Kidney (tissue), 14 donors: Measurements from ENCODE around the gene ITLN2. TPM values are rescaled to one million over a fixed set of nuclear protein-coding genes. Genes with fewer than 3 reads are reported as not detected.

Experiments used
- DNase-seq, 5 donors: peaks; one replicate each; pipeline ENCODE4 v3.0.0-alpha.2; 2013 to 2020
- FAIRE-seq: peaks from 2 replicates; lab custom pipeline; 2012; peaks lifted over from hg19 to GRCh38; lab: Jason Lieb, UNC
- H3K27ac ChIP-seq, 2 donors: one replicate each; pipeline ENCODE4 v1.7.0; 2013; ENCODE audit warnings: low read depth in 2 of 2, low read length in 2 of 2, inconsistent platforms in 1 of 2
- H3K27me3 ChIP-seq: one replicate; pipeline ENCODE4 v1.7.1; 2013; ENCODE audit warnings: low read length, inconsistent platforms; ENCODE audit not compliant: control insufficient read depth, insufficient read depth
- H3K36me3 ChIP-seq, 3 donors: one replicate each; pipeline versions ENCODE4 v1.7.0 to v1.7.1; 2013; ENCODE audit warnings: low read length in 3 of 3, control low read depth in 1 of 3, inconsistent platforms in 1 of 3; ENCODE audit not compliant: insufficient read depth in 3 of 3, control insufficient read depth in 2 of 3
- H3K4me1 ChIP-seq, 3 donors: one replicate each; pipeline versions ENCODE4 v1.7.0 to v1.7.1; 2013; ENCODE audit warnings: low read length in 3 of 3, inconsistent platforms in 1 of 3, low read depth in 1 of 3; ENCODE audit not compliant: control insufficient read depth in 2 of 3, insufficient read depth in 2 of 3
- H3K4me3 ChIP-seq, 3 donors: one replicate each; pipeline versions ENCODE4 v1.7.0 to v1.8.1; 2013; ENCODE audit warnings: low read length in 3 of 3, control low read depth in 1 of 3, inconsistent platforms in 1 of 3
- H3K9ac ChIP-seq, 3 donors: one replicate each; pipeline versions ENCODE4 v1.7.0 to v1.7.1; 2013; ENCODE audit warnings: low read length in 3 of 3, control low read depth in 1 of 3, inconsistent platforms in 1 of 3
- H3K9me3 ChIP-seq, 3 donors: one replicate each; pipeline versions ENCODE4 v1.7.0 to v1.7.1; 2013; ENCODE audit warnings: low read length in 3 of 3, control low read depth in 1 of 3, inconsistent platforms in 1 of 3; ENCODE audit not compliant: control insufficient read depth in 2 of 3, insufficient read depth in 1 of 3
- CTCF ChIP-seq: IDR thresholded peaks from 3 replicates; pipeline ENCODE4 v1.5.1; 2012; ENCODE audit warnings: mild to moderate bottlenecking, moderate library complexity, borderline replicate concordance; ENCODE audit not compliant: insufficient read depth; ENCODE audit errors: extremely low read depth
- intact Hi-C: fragments of 100-400 bp; cut with DNase I; formaldehyde crosslinking; loops from one replicate; pipeline ENCODE4 v1.11.1; 2022
- polyA plus RNA-seq: library from polyadenylated mRNA; stranded (reverse); fragments of 350-450 nt; fragmentation: Illumina TruSeq; extraction: RNeasy Lipid Tissue Mini Kit (QIAGEN cat#74804); gene quantifications from one replicate; pipeline ENCODE4 v1.2.3, GENCODE V29; 2014; ENCODE audit warnings: low read depth, low replicate concordance; ENCODE audit not compliant: insufficient read depth
- total RNA-seq: library from RNA; stranded (reverse); fragmentation: NEBNext Ultra II Directional; extraction: Animal tissue kit (Norgen Biotek cat#: 25700); gene quantifications from one replicate; pipeline ENCODE4 v1.2.1, GENCODE V29; 2021
- donor health status: control.
- donor health status: control.
- donor health status: control.
- donor health status: control.
- donor health status: control.
- donor health status: DM: yes; HTN: yes; CAD: no.
- donor health status: Normal renal cell carcinoma (clear cell type).

ITLN2 gene
- total and polyA plus RNA-seq, 2 donors from 2014 or later = 0.88 TPM; not detected in 1

- DNase-seq (no peak), FAIRE-seq (no peak)
- no peak overlapping the region for H3K4me3 ChIP-seq
- intact Hi-C loops = no loop called here
- no peaks in the 10 kb centered on the region for H3K27me3 ChIP-seq
- H3K36me3 ChIP-seq = no peaks in the 10 kb centered on the region
- TF ChIP-seq CTCF = no peak
- H3K4me1 ChIP-seq = no peaks in the 10 kb centered on the region
- H3K9me3 ChIP-seq = no peaks in the 10 kb centered on the region
- H3K9ac ChIP-seq = no peak overlapping the region
- H3K27ac ChIP-seq = no peak overlapping the region
These were observed 2.5 kb downstream of the ITLN2 start for GRCh38 chr1:160952129-160952510.

GRCh38 chr1:160951443-160952128 lies 3.0 kb downstream of the ITLN2 start:
- no peaks in the 10 kb centered on the region for H3K9me3 ChIP-seq
- no peaks in the 10 kb centered on the region for H3K4me1 ChIP-seq
- no peak overlapping the region for H3K4me3 ChIP-seq
- no peaks in the 10 kb centered on the region for H3K27me3 ChIP-seq
- intact Hi-C loops = no loop called here
- no peak for FAIRE-seq
- H3K27ac ChIP-seq = no peak overlapping the region
- H3K36me3 ChIP-seq = no peaks in the 10 kb centered on the region
- H3K9ac ChIP-seq = no peak overlapping the region
- peak in 4 of 5 donors; percentile 65 to 79 (median 73) for DNase-seq
- peak; percentile 65 for TF ChIP-seq CTCF

GRCh38 chr1:160950657-160951056 lies 4.0 kb downstream of the ITLN2 start:
- Histone ChIP-seq H3K9ac (no peak overlapping the region), H3K9me3 (no peaks in the 10 kb centered on the region), H3K4me3 (no peak overlapping the region), H3K36me3 (no peaks in the 10 kb centered on the region), H3K27me3 (no peaks in the 10 kb centered on the region), H3K4me1 (no peaks in the 10 kb centered on the region), H3K27ac (no peak overlapping the region)
- TF ChIP-seq CTCF = no peak
- no peak for FAIRE-seq
- no peak for DNase-seq
- intact Hi-C loops = no loop called here
